Fibroblast of lung (primary cell): Measurements from ENCODE around the gene SPTY2D1. TPM values are rescaled to one million over a fixed set of nuclear protein-coding genes. Genes with fewer than 3 reads are reported as not detected.

Experiments
- DNase-seq, 2 donors: peaks; one replicate each; pipeline versions ENCODE4 v3.0.0 to v3.0.0-alpha.2; 2010; ENCODE audit warnings: low read depth in 2 of 2
- H2AFZ ChIP-seq: 2 replicates; pipeline ENCODE4 v1.5.1; 2012; ENCODE audit warnings: low read length, control low read depth, inconsistent platforms
- H3K27ac ChIP-seq: 2 replicates; pipeline ENCODE4 v1.5.1; 2011; ENCODE audit warnings: low read length, control low read depth; ENCODE audit not compliant: insufficient read depth
- H3K27me3 ChIP-seq: 2 replicates; pipeline ENCODE4 v1.5.1; 2011; ENCODE audit warnings: mild to moderate bottlenecking, low read length; ENCODE audit not compliant: control insufficient read depth, insufficient read depth
- H3K36me3 ChIP-seq: 2 replicates; pipeline ENCODE4 v1.5.1; 2011; ENCODE audit warnings: low read length; ENCODE audit not compliant: control insufficient read depth, insufficient read depth
- H3K4me1 ChIP-seq: 2 replicates; pipeline ENCODE4 v1.5.1; 2011; ENCODE audit warnings: low read length; ENCODE audit not compliant: control insufficient read depth, insufficient read depth; ENCODE audit errors: extremely low read depth
- H3K4me2 ChIP-seq: 2 replicates; pipeline ENCODE4 v1.5.1; 2011; ENCODE audit warnings: low read length, control low read depth; ENCODE audit not compliant: insufficient read depth; ENCODE audit errors: extremely low read depth
- H3K4me3 ChIP-seq, 4 experiments: fragments of 200-600 bp in 1 of 4; sonication (generic) in 1 of 4; replicated peaks in 1 of 4; 2 replicates each; pipeline ENCODE4 v1.5.1; 2011 to 2016; ENCODE audit warnings: low read length in 4 of 4, low read depth in 3 of 4, mild to moderate bottlenecking in 3 of 4, control low read depth in 2 of 4, inconsistent platforms in 1 of 4, mixed read lengths in 1 of 4; ENCODE audit not compliant: insufficient read depth in 1 of 4; ENCODE audit errors: control extremely low read depth in 1 of 4
- H3K79me2 ChIP-seq: 2 replicates; pipeline ENCODE4 v1.5.1; 2012; ENCODE audit warnings: mild to moderate bottlenecking, low read length, inconsistent platforms; ENCODE audit not compliant: control insufficient read depth, insufficient read depth
- H3K9ac ChIP-seq: 2 replicates; pipeline ENCODE4 v1.5.1; 2011; ENCODE audit warnings: mild to moderate bottlenecking, low read length, control low read depth; ENCODE audit not compliant: insufficient read depth
- H3K9me3 ChIP-seq: 2 replicates; pipeline ENCODE4 v1.5.1; 2012; ENCODE audit warnings: low read depth, low read length; ENCODE audit not compliant: control insufficient read depth, insufficient read depth
- H4K20me1 ChIP-seq: 2 replicates; pipeline ENCODE4 v1.5.1; 2011; ENCODE audit warnings: low read length; ENCODE audit not compliant: control insufficient read depth, insufficient read depth; ENCODE audit errors: extremely low read depth
- EZH2 ChIP-seq: IDR thresholded peaks from 2 replicates; pipeline ENCODE4 v1.5.1; 2012; ENCODE audit warnings: low read length, control low read depth, mild to moderate bottlenecking; ENCODE audit errors: missing control alignments
- polyA plus RNA-seq, 2 donors: library from polyadenylated mRNA; depleted of rRNA in 1 of 2; stranded (reverse) in 1 of 2; unstranded in 1 of 2; fragments of >200 nt; gene quantifications; 2 replicates each; pipeline ENCODE4 v1.2.1, GENCODE V29; 2011 to 2012; ENCODE audit warnings: missing spikeins in 1 of 2
- total RNA-seq: library from RNA; depleted of rRNA; stranded (reverse); fragments of >200 nt; gene quantifications from 2 replicates; pipeline ENCODE4 v1.2.1, GENCODE V29; 2014
- TF ChIP-seq, protein P1 (sequence below), 2 donors: IDR thresholded peaks in 1 of 2; conservative IDR thresholded peaks in 1 of 2; 1 replicate in 1 of 2; 2 replicates in 1 of 2; pipeline ENCODE4 v1.5.1; 2011 to 2012; ENCODE audit warnings: low read length in 2 of 2, control low read depth in 1 of 2, inconsistent platforms in 1 of 2, low read depth in 1 of 2, mild to moderate bottlenecking in 1 of 2

Gene SPTY2D1
- total and polyA plus RNA-seq, 2 donors (not counting 1 experiment from before 2014, with no cell fraction given), result 14.0 to 23.8 TPM

DNA sequence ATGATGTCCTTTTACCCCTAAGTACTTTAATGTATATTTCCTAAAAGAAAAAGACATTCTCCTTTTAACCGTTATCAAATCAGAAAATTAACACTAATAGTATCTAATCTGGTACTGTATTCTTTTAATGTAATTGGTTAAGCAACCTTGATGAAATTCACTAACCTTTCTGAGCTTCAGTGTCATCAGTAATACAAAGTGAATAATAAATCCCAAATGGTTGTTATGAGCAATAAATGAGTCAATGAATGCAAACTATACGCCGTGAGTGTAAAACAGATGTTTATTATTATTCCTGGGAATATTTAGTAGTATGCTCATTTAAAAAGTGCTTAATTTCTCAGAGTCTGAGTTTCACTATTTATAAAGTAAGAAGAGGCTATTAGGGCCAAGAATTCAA lies 67.1 kb downstream of the SPTY2D1 start:
- H3K36me3 ChIP-seq, result no peaks in the 10 kb centered on the region
- H3K4me3 ChIP-seq, result no peak overlapping the region
- H4K20me1 ChIP-seq, result no peaks in the 10 kb centered on the region
- no peak for TF ChIP-seq EZH2
- TF ChIP-seq, protein P1, sequence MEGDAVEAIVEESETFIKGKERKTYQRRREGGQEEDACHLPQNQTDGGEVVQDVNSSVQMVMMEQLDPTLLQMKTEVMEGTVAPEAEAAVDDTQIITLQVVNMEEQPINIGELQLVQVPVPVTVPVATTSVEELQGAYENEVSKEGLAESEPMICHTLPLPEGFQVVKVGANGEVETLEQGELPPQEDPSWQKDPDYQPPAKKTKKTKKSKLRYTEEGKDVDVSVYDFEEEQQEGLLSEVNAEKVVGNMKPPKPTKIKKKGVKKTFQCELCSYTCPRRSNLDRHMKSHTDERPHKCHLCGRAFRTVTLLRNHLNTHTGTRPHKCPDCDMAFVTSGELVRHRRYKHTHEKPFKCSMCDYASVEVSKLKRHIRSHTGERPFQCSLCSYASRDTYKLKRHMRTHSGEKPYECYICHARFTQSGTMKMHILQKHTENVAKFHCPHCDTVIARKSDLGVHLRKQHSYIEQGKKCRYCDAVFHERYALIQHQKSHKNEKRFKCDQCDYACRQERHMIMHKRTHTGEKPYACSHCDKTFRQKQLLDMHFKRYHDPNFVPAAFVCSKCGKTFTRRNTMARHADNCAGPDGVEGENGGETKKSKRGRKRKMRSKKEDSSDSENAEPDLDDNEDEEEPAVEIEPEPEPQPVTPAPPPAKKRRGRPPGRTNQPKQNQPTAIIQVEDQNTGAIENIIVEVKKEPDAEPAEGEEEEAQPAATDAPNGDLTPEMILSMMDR (conservative IDR thresholded peaks at IDR 0.05 in 1 of 2, IDR thresholded peaks at IDR 0.05 in 1 of 2; ENCODE audit: low read depth in 1 of 2, low read length in 2 of 2), result no peak
- no peaks in the 10 kb centered on the region for H3K27me3 ChIP-seq
- H3K27ac ChIP-seq, result no peak overlapping the region
- no peak overlapping the region for H3K4me2 ChIP-seq
- DNase-seq, result peak in 1 of 2 donors; percentile 10
- H3K4me1 ChIP-seq, result no peaks in the 10 kb centered on the region
- no peaks in the 10 kb centered on the region for H3K79me2 ChIP-seq
- H2AFZ ChIP-seq, result no peak overlapping the region
- H3K9ac ChIP-seq, result no peak overlapping the region
- H3K9me3 ChIP-seq, result no peaks in the 10 kb centered on the region

DNA sequence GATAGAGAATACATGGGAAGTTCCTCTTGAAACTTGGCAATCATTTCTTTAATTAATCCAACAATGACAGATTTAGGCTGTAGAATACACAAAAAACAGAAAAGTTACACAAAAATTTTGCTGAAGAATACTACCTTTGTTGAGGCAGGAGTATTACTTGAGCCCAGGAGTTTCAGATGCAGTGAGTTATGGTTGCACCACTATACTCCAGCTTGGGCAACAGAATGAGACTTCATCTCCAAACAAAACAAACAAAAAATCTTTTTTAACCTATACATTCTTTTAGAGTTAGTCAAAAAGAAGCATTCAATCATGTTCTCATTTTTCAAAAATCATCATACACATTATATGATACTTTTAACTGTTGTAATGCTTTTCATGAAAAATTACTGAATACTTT lies 67.7 kb downstream of the SPTY2D1 start:
- peak in 1 of 2 donors; percentile 17 for DNase-seq
- H3K4me3 ChIP-seq, result no peak overlapping the region
- no peaks in the 10 kb centered on the region for H3K27me3 ChIP-seq
- no peaks in the 10 kb centered on the region for H3K9me3 ChIP-seq
- H3K9ac ChIP-seq, result no peak overlapping the region
- TF ChIP-seq, protein P1 (conservative IDR thresholded peaks at IDR 0.05 in 1 of 2, IDR thresholded peaks at IDR 0.05 in 1 of 2; ENCODE audit: low read depth in 1 of 2, low read length in 2 of 2), result no peak
- TF ChIP-seq EZH2, result no peak
- no peak overlapping the region for H2AFZ ChIP-seq
- no peak overlapping the region for H3K27ac ChIP-seq
- H3K4me2 ChIP-seq, result no peak overlapping the region
- no peaks in the 10 kb centered on the region for H3K36me3 ChIP-seq
- H3K4me1 ChIP-seq, result no peaks in the 10 kb centered on the region
- no peaks in the 10 kb centered on the region for H3K79me2 ChIP-seq
- no peaks in the 10 kb centered on the region for H4K20me1 ChIP-seq

DNA sequence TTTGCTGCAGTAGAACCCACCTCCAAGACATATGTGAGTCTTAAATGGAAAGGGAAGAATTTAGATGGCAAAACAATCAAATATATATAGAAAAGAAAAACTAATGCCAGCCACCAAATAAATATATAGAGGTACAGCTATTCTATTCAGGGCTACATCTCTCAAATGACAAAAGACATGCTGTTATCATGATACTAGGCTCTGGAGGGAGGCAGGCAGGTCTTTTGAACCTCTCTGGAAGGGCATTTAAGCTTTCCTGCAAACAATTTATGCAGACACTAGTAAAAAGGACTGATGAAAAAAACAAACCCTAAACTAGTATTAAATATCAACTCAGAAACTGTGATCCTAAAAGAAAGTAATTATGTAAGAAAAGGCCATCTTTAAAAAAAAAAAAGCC lies 70.0 kb downstream of the SPTY2D1 start:
- Histone ChIP-seq H3K79me2 (no peaks in the 10 kb centered on the region), H3K9me3 (no peaks in the 10 kb centered on the region), H3K4me2 (no peak overlapping the region), H2AFZ (no peak overlapping the region), H3K4me3 (no peak overlapping the region), H3K27me3 (no peaks in the 10 kb centered on the region), H3K27ac (no peak overlapping the region), H3K4me1 (no peaks in the 10 kb centered on the region), H3K36me3 (no peaks in the 10 kb centered on the region), H3K9ac (no peak overlapping the region), H4K20me1 (no peaks in the 10 kb centered on the region)
- no peak for DNase-seq
- no peak for TF ChIP-seq EZH2
- TF ChIP-seq, protein P1 (conservative IDR thresholded peaks at IDR 0.05 in 1 of 2, IDR thresholded peaks at IDR 0.05 in 1 of 2; ENCODE audit: low read depth in 1 of 2, low read length in 2 of 2), result no peak
